GM12878 (cell line): Measurements from ENCODE around the gene COL9A2. TPM values are rescaled to one million over a fixed set of nuclear protein-coding genes. Genes with fewer than 3 reads are reported as not detected.

ENCODE experiments used
- CREB1 ChIP-seq: IDR thresholded peaks from 2 replicates; pipeline ENCODE4 v1.6.1; 2012; ENCODE audit warnings: low read depth, mild to moderate bottlenecking, inconsistent platforms
- DPF2 ChIP-seq: fragments of 450-650 bp; IDR thresholded peaks from 2 replicates; pipeline ENCODE4 v1.6.1; 2017; ENCODE audit warnings: mild to moderate bottlenecking
- EED ChIP-seq: sonication (generic); IDR thresholded peaks from 2 replicates; pipeline ENCODE4 v1.6.1; 2016; ENCODE audit warnings: antibody characterized with exemption, low read depth
- GATAD2B ChIP-seq: fragments of 450-650 bp; conservative IDR thresholded peaks from 2 replicates; pipeline ENCODE4 v1.6.1; 2017; ENCODE audit warnings: low read depth, mild to moderate bottlenecking, moderate library complexity
- MEF2B ChIP-seq: fragments of 450-650 bp; IDR thresholded peaks from 2 replicates; pipeline ENCODE4 v1.6.1; 2018; ENCODE audit warnings: mild to moderate bottlenecking, moderate library complexity; ENCODE audit not compliant: partially characterized antibody, poor library complexity, severe bottlenecking
- MYC ChIP-seq: IDR thresholded peaks from 2 replicates; pipeline ENCODE4 v1.6.1; 2011; ENCODE audit warnings: mild to moderate bottlenecking, low read length, moderate library complexity, inconsistent platforms; ENCODE audit not compliant: insufficient read depth, insufficient replicate concordance, insufficient read length, severe bottlenecking
- NFYB ChIP-seq: IDR thresholded peaks from 2 replicates; pipeline ENCODE4 v1.6.1; 2011; ENCODE audit warnings: low read depth, mild to moderate bottlenecking, low read length, improper control_type of control experiment, moderate library complexity; ENCODE audit not compliant: insufficient read depth
- POLR2A ChIP-seq: IDR thresholded peaks from 2 replicates; pipeline ENCODE4 v1.6.1; 2011; ENCODE audit warnings: low read depth, mild to moderate bottlenecking, low read length
- RAD51 ChIP-seq: fragments of 450-650 bp; IDR thresholded peaks from 2 replicates; pipeline ENCODE4 v1.6.1; 2016; ENCODE audit warnings: moderate library complexity, mild to moderate bottlenecking, inconsistent platforms
- REST ChIP-seq: IDR thresholded peaks from 2 replicates; pipeline ENCODE4 v1.6.1; 2012; ENCODE audit warnings: mild to moderate bottlenecking, low read depth, low read length
- SP1 ChIP-seq: IDR thresholded peaks from one replicate; pipeline ENCODE4 v1.6.1; 2011; ENCODE audit warnings: low read depth, low read length
- TCF12 ChIP-seq: IDR thresholded peaks from 2 replicates; pipeline ENCODE4 v1.6.1; 2011; ENCODE audit warnings: low read depth, mild to moderate bottlenecking, low read length
- polyA plus RNA-seq, 11 experiments: library from polyadenylated mRNA; depleted of rRNA in 4 of 11; unstranded in 6 of 11; stranded (reverse) in 5 of 11; fragments of >200 nt; fragmentation: Nextera tagmentation in 4 of 11; fragmentation: Illumina TruSeq in 1 of 11; extraction: Ambion mirVana in 4 of 11; extraction: Trizol in 1 of 11; gene quantifications; 1 replicate in 1 of 11; 2 replicates in 10 of 11; pipeline versions ENCODE4 v1.2.1 to v1.2.3, GENCODE V29; 2011 to 2016; ENCODE audit warnings: inconsistent platforms in 2 of 11, missing spikeins in 2 of 11, low read depth in 1 of 11
- total RNA-seq, 4 experiments: library from RNA; depleted of rRNA in 3 of 4; stranded (reverse); fragments of >200 nt in 3 of 4; fragmentation: Illumina TruSeq in 1 of 4; extraction: Trizol in 1 of 4; gene quantifications; 2 replicates each; pipeline versions ENCODE4 v1.2.1 to v1.2.3, GENCODE V29; 2013 to 2021
- TF ChIP-seq, protein P1 (sequence below): IDR thresholded peaks from 2 replicates; pipeline ENCODE4 v1.6.1; 2012; ENCODE audit warnings: low read length, inconsistent platforms

COL9A2 gene
- total and polyA plus RNA-seq, 10 of the 15 experiments (the other 5 are each of a cell fraction or from before 2014, with no cell fraction given), result 3.1 to 63.3 (median 22.4) TPM

DNA sequence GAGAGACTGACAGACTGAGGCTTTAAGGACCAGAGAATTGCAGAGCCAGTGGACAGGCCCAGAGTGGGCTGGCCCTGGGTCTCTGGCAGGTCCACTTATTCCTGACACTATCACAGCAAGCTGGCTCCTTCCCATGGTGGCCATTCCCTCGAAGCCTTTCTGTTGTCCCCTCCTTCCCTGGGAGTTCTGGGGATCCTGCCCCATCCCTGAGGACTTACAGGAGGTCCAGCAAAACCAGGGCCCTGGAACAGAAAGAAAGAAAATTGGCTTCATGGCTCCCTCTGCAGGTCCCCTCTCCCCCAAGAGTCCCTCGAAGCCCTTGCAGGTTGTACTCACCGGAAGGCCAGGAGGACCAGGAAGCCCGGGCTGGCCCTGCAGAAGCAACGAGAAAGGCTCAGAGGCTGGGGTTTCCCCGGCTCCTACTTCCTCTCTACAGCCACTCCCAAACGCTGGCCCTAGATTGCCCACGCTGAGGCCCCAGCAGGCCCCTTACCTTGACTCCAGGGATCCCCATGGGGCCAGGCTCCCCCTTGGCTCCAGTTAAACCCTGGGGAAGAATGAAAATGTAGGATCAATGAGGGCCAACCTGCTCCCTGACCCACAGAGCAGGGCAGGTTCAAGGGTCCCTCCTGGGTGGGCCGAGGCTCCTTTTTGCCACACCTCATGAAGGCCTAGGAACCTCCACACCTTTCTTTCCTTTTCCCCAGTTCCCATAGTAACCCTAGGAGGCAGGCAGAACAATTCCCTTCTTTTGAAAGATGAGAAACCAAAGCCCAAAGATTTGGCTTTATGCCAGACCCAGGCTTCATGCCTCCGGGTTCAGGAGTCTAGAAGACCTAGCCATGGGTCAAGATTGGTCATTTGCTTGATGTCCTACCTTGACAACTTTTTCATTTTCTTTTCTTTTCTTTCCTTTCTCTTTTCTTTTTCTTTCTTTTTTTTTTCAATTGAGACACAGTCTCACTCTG is 4.6 kb downstream of the COL9A2 start (continued):
- TF ChIP-seq EED (peak; percentile 88), CREB1 (0 out of 2 replicates have a peak, but pooled peaks have one; percentile 16), SP1 (peak; percentile 17), POLR2A (peak; percentile 65), REST (no peak), GATAD2B (peak; percentile 77), RAD51 (no peak), NFYB (no peak), MYC (no peak), TCF12 (no peak), MEF2B (peak; percentile 60), DPF2 (peak; percentile 78)
- TF ChIP-seq, protein P1, sequence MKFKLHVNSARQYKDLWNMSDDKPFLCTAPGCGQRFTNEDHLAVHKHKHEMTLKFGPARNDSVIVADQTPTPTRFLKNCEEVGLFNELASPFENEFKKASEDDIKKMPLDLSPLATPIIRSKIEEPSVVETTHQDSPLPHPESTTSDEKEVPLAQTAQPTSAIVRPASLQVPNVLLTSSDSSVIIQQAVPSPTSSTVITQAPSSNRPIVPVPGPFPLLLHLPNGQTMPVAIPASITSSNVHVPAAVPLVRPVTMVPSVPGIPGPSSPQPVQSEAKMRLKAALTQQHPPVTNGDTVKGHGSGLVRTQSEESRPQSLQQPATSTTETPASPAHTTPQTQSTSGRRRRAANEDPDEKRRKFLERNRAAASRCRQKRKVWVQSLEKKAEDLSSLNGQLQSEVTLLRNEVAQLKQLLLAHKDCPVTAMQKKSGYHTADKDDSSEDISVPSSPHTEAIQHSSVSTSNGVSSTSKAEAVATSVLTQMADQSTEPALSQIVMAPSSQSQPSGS, result no peak
